Ovary (tissue), 9 donors: Measurements from ENCODE around the gene DCAF8. TPM values are rescaled to one million over a fixed set of nuclear protein-coding genes. Genes with fewer than 3 reads are reported as not detected.

ENCODE experiments used
- DNase-seq, 5 donors: peaks; one replicate each; pipeline ENCODE4 v3.0.0-alpha.2; 2019 to 2020
- H3K27ac ChIP-seq, 2 donors: fragments of 200-600 bp; one replicate each; pipeline versions ENCODE4 v1.5.1 to v1.8.0; 2019 to 2022
- H3K27me3 ChIP-seq: fragments of 200-600 bp; one replicate; pipeline ENCODE4 v1.8.0; 2022
- H3K36me3 ChIP-seq: fragments of 200-600 bp; sonication (generic); one replicate; pipeline ENCODE4 v1.5.1; 2019
- H3K4me1 ChIP-seq: one replicate; pipeline ENCODE4 v1.8.1; 2013; ENCODE audit warnings: mild to moderate bottlenecking, moderate library complexity; ENCODE audit not compliant: insufficient read depth
- H3K4me3 ChIP-seq: fragments of 200-600 bp; sonication (generic); one replicate; pipeline ENCODE4 v1.5.1; 2017
- H3K9me3 ChIP-seq, 2 donors: fragments of 200-600 bp in 1 of 2; sonication (generic) in 1 of 2; one replicate each; pipeline versions ENCODE4 v1.5.1 to v1.8.1; 2013 to 2019; ENCODE audit warnings: mild to moderate bottlenecking in 1 of 2, moderate library complexity in 1 of 2
- EP300 ChIP-seq: sonication (generic); formaldehyde crosslinking; IDR thresholded peaks from one replicate; pipeline ENCODE4 v1.6.1; 2017; ENCODE audit warnings: antibody characterized with exemption
- POLR2A ChIP-seq: fragments of 450-650 bp; IDR thresholded peaks from one replicate; pipeline ENCODE4 v1.6.1; 2017; ENCODE audit warnings: antibody characterized with exemption, mild to moderate bottlenecking, moderate library complexity
- WGBS, 3 donors: extraction: QIAGEN DNeasy Blood & Tissue Kit in 1 of 3; methylation state at CpG; one replicate each; pipeline versions ENCODE4 v1.1.5 to v1.1.7; 2013 to 2017; 5-methylcytosine and 5-hydroxymethylcytosine counted together
- intact Hi-C, 4 donors: fragments of 100-400 bp; cut with DNase I; formaldehyde crosslinking; loops; one replicate each; pipeline versions ENCODE4 v1.11.0 to v1.15.1; 2022 to 2023
- polyA plus RNA-seq, 2 donors: library from polyadenylated mRNA; stranded (reverse); fragments of 200-250 nt in 1 of 2; fragments of 350-450 nt in 1 of 2; fragmentation: Illumina TruSeq in 1 of 2; extraction: RNeasy Lipid Tissue Mini Kit (QIAGEN cat#74804) in 1 of 2; gene quantifications; one replicate each; pipeline ENCODE4 v1.2.3, GENCODE V29; 2013 to 2014
- total RNA-seq, 7 donors: library from RNA; depleted of rRNA in 2 of 7; stranded (reverse); fragments of >200 nt in 2 of 7; fragmentation: NEBNext Ultra II Directional in 3 of 7; extraction: Animal tissue kit (Norgen Biotek cat#: 25700) in 3 of 7; gene quantifications; one replicate each; pipeline versions ENCODE4 v1.1.0 to v1.2.4, GENCODE V29; 2016 to 2023
- TF ChIP-seq, protein P1 (sequence below), 3 donors: fragments of 450-650 bp in 2 of 3; fragments of 200-600 bp in 1 of 3; IDR thresholded peaks; one replicate each; pipeline versions ENCODE4 v1.5.1 to v1.8.0; 2016 to 2022; ENCODE audit warnings: antibody characterized with exemption in 3 of 3, mild to moderate bottlenecking in 1 of 3
- donor health status: DM: no; HTN: no; CAD: no; lungs with moderate emphysema.
- donor health status: DM: no; HTN: no; CAD: no.
- donor health status: Bipolar disorder and iron deficiency.
- donor health status: DM: yes; HTN: yes; CAD: no.
- donor health status: DM: no; HTN: no; CAD: no.
- donor health status: DM: yes; HTN: yes; CAD: no.

Gene DCAF8
- total and polyA plus RNA-seq, 9 donors: 85.2 to 147 (median 104) TPM

DNA sequence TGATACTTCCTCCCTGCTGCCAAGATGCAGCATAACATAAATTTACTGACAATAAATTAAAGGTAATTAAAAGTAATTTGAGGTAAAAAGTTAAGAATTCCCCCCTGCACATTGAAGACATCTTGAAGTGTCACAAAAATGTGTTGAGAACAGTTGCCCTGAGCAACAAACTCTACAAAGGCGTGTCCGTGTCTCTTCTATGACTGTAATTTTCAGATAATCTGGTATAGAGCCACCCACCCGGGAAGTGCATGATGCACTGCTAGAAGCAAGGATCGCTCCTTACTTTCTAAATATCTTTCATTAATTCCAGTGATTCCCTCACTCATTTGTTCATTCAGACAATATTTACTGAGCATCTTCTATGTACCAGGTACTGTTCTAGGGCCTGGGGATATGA lies 83.0 kb downstream of the DCAF8 start:
- Histone ChIP-seq H3K4me1 (no peaks in the 10 kb centered on the region), H3K27ac (no peak overlapping the region), H3K4me3 (no peak overlapping the region), H3K36me3 (no peaks in the 10 kb centered on the region), H3K9me3 (no peaks in the 10 kb centered on the region), H3K27me3 (no peaks in the 10 kb centered on the region)
- no peak for TF ChIP-seq POLR2A
- no peak for TF ChIP-seq EP300
- TF ChIP-seq, protein P1, sequence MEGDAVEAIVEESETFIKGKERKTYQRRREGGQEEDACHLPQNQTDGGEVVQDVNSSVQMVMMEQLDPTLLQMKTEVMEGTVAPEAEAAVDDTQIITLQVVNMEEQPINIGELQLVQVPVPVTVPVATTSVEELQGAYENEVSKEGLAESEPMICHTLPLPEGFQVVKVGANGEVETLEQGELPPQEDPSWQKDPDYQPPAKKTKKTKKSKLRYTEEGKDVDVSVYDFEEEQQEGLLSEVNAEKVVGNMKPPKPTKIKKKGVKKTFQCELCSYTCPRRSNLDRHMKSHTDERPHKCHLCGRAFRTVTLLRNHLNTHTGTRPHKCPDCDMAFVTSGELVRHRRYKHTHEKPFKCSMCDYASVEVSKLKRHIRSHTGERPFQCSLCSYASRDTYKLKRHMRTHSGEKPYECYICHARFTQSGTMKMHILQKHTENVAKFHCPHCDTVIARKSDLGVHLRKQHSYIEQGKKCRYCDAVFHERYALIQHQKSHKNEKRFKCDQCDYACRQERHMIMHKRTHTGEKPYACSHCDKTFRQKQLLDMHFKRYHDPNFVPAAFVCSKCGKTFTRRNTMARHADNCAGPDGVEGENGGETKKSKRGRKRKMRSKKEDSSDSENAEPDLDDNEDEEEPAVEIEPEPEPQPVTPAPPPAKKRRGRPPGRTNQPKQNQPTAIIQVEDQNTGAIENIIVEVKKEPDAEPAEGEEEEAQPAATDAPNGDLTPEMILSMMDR (IDR thresholded peaks at IDR 0.05): no peak
- no peak for DNase-seq
- WGBS, 3 donors: 82 to 88% (median 84%) methylated on average over 4 of the region's 4 CpGs
- intact Hi-C loops: no loop called here

DNA sequence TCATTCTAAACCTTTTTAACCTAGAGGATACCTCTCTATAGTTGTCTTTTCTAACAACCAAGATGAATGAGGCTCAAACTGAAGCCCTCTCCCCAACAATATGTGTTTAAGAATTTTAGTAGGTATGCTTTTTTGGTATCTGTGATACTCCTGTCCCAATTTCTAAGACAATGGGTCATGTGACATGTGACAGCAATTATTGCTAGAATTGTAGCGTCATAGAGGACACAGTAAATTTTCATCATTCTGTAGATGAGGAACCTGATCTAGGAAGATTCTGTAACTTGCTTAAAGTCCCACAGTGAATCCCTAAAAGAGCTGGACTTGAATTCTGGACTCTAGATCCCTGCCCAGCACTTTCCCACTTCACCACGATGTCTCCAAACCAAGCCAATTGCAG lies 83.6 kb downstream of the DCAF8 start:
- 92 to 94% (median 92%) methylated on average over 2 of the region's 2 CpGs for WGBS, 3 donors

GRCh38 chr1:160177667-160178066 lies 84.7 kb downstream of the DCAF8 start:
- H3K4me3 ChIP-seq: no peak overlapping the region
- no peak for TF ChIP-seq POLR2A
- TF ChIP-seq, protein P1 (IDR thresholded peaks at IDR 0.05): no peak
- H3K27ac ChIP-seq: no peak overlapping the region
- intact Hi-C loops: no loop called here
- WGBS, 3 donors: 74 to 83% (median 80%) methylated on average over 1 of the region's 1 CpG
- H3K27me3 ChIP-seq: no peaks in the 10 kb centered on the region
- H3K4me1 ChIP-seq: no peaks in the 10 kb centered on the region
- no peak for DNase-seq
- no peaks in the 10 kb centered on the region for H3K9me3 ChIP-seq
- H3K36me3 ChIP-seq: no peaks in the 10 kb centered on the region

More for the DNA sequence above, 83.6 kb downstream of the DCAF8 start:
- DNase-seq: no peak
- no peak overlapping the region for H3K4me3 ChIP-seq
- no peaks in the 10 kb centered on the region for H3K36me3 ChIP-seq
- H3K27ac ChIP-seq: no peak overlapping the region
- H3K9me3 ChIP-seq: no peaks in the 10 kb centered on the region
- intact Hi-C loops: no loop called here
- no peaks in the 10 kb centered on the region for H3K27me3 ChIP-seq
- no peaks in the 10 kb centered on the region for H3K4me1 ChIP-seq
- TF ChIP-seq EP300 (no peak), POLR2A (no peak)
- TF ChIP-seq, protein P1 (IDR thresholded peaks at IDR 0.05): no peak

- Histone ChIP-seq H3K27ac (no peak overlapping the region), H3K4me3 (no peak overlapping the region), H3K27me3 (no peaks in the 10 kb centered on the region), H3K4me1 (no peaks in the 10 kb centered on the region), H3K36me3 (no peaks in the 10 kb centered on the region), H3K9me3 (no peaks in the 10 kb centered on the region)
- no peak for DNase-seq
- TF ChIP-seq POLR2A (no peak), EP300 (no peak)
- TF ChIP-seq, protein P1 (IDR thresholded peaks at IDR 0.05): no peak
- 91 to 96% (median 94%) methylated on average over 2 of the region's 2 CpGs for WGBS, 3 donors
- intact Hi-C loops: no loop called here
Measured at GRCh38 chr1:160177231-160177630, 85.1 kb downstream of the DCAF8 start.

DNA sequence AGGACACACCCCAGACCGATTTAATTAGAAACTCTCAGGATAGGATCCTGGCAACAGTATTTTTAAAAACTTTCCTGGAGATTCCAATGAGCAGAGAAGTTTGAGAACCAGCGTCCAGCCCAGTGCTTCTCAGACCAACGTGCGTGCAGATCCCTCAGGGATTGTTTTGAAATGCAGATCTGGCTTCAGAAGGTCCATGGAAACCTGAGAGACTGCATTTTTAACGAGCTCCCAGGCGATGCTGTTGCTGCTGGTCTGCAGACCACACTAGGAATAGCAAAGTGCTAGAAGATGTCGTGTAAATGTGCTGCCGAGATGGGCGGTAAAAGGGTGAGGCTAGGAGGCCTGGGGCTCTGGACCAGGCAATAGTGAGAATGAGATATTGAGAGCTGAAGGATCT lies 90.4 kb downstream of the DCAF8 start:
- Histone ChIP-seq H3K9me3 (no peaks in the 10 kb centered on the region), H3K4me3 (no peak overlapping the region), H3K27ac (no peak overlapping the region), H3K4me1 (no peaks in the 10 kb centered on the region), H3K27me3 (no peaks in the 10 kb centered on the region), H3K36me3 (no peaks in the 10 kb centered on the region)
- 46 to 52% (median 50%) methylated on average over 9 of the region's 9 CpGs for WGBS, 3 donors
- no peak for TF ChIP-seq POLR2A
- TF ChIP-seq, protein P1 (IDR thresholded peaks at IDR 0.05): no peak
- no peak for TF ChIP-seq EP300
- no peak for DNase-seq
- intact Hi-C loops: no loop called here
